ENCODE data around the gene ORAI1.
"Not testable (repeated sequence)": the region's sequence is repeated elsewhere in the genome, so short reads cannot be mapped to it uniquely, and the experiment has no call there.

ORAI1 gene

DNA sequence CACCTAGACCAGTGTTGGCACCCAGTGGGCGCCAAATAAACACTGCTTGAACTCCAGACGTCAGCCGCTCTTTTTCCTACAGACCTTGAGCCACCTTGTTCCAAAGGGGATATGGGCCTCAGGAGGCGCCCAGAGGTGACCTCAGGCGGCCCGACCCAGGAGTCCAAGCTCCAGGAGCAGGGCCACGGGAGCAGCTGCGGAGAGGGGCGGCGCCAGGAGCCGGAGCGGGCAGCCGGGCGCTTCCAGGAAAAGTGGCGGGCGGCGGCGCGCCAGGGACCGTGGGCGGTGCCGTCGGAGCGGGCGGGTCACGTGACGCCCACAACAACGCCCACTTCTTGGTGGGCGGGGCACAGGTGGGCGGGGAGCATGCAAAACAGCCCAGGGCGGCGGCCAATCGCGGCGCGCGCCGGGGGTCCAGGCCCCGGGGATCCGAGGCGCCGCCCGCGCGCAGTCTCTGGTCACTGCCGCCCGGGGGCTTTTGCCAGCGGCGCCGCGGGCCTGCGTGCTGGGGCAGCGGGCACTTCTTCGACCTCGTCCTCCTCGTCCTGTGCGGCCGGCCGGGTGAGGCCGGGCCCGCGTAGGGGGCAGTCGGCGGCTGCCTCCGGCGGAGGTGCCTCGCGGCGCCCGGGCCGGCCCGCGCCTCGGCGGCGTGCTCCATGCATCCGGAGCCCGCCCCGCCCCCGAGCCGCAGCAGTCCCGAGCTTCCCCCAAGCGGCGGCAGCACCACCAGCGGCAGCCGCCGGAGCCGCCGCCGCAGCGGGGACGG lies at the start of gene ORAI1:
Gene ORAI1 (plus strand): TSS at position 444 of the 766 bp plus-strand sequence.
- peak; percentile 88 for ATAC-seq
- H3K9me3 Mint-ChIP-seq: no peaks in the 10 kb centered on the region
- peak within 1 kb of the TSS; percentile 98 for H3K27ac Mint-ChIP-seq
- peaks cover 57% of the 10 kb centered on the region for H3K4me1 Mint-ChIP-seq
- peaks cover 12% of the 10 kb centered on the region for H3K36me3 Mint-ChIP-seq
- no peaks in the 10 kb centered on the region for H3K27me3 Mint-ChIP-seq
- H3K4me3 Mint-ChIP-seq: peak within 1 kb of the TSS; percentile 97

DNA sequence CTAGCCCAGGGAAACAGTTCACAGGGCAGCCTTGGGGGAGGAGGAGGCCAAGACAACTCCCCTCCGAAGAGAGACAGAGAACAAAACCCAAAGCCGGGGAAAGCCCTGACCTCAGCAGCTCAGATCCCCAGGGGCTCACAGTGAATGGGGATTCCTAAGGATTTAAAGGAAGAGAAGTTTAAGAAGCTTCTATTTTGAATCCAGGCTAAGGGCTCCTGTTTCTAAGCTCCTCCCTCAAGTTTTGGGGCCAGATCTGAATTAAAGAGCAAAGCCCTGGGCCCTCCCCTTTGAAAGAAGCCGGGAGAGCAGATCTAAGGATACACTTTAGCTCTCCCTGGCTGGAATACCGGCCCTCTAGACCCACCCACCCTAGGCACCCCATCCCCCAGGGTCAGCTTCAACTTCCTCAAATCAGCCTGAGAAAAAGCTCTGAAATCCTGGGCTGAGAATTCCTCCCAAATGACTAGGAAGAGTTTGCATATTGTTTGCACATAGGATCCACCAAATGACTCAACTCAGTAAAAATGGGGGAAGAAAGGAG lies 49.4 kb upstream of the ORAI1 start:
- Mint-ChIP-seq H3K27me3 (no peaks in the 10 kb centered on the region), H3K4me3 (no peak overlapping the region), H3K36me3 (peaks cover 33% of the 10 kb centered on the region), H3K27ac (peak overlapping the region; percentile 70), H3K4me1 (peaks cover 33% of the 10 kb centered on the region), H3K9me3 (no peaks in the 10 kb centered on the region)
- ATAC-seq: no peak

DNA sequence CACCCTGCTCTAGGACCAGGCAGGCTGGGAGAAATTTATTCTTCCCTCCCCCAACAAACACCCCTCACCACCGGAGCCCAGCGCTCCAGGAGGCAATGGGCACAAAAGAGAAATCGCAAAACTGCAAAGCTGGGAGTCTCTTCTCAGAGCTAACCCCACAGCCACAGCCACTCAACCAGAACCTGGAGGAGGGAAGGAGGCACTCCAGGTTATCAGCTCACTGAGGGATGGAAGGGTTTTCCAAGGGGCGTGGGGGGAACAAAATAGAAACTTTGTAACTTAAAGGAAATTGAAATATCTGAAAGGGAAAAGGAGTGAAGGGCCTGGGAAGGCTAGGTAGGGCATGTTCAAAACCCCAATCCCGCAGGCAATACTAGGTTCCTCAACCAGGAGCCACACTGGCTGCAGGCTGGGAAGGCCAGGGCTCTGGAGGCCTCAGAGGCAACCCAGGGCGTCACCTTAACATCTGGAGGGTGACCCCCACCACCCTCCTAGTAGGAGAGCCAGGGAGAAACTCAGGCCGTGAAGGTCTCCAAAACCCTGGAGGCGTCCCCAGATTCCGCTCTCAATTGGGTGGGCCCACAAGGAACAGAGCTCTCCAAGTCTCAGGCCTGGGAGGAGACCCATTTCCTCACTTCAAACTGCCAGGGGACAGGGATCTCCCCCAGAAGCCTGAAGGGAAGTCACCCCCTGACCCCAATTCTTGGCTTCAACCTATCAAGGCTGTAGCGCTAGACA lies 48.7 kb upstream of the ORAI1 start:
- Mint-ChIP-seq H3K9me3 (no peaks in the 10 kb centered on the region), H3K36me3 (peaks cover 26% of the 10 kb centered on the region), H3K27me3 (no peaks in the 10 kb centered on the region), H3K27ac (peak overlapping the region; percentile 70), H3K4me1 (peaks cover 40% of the 10 kb centered on the region), H3K4me3 (peak overlapping the region; percentile 37)
- no peak for ATAC-seq

GRCh38 chr12:121578230-121579189 lies 47.8 kb upstream of the ORAI1 start:
- H3K9me3 Mint-ChIP-seq: no peaks in the 10 kb centered on the region
- ATAC-seq: peak; percentile 46
- H3K36me3 Mint-ChIP-seq: peaks cover 25% of the 10 kb centered on the region
- H3K27me3 Mint-ChIP-seq: no peaks in the 10 kb centered on the region
- H3K27ac Mint-ChIP-seq: peak overlapping the region; percentile 99
- peak overlapping the region; percentile 95 for H3K4me3 Mint-ChIP-seq
- H3K4me1 Mint-ChIP-seq: peaks cover 45% of the 10 kb centered on the region

GRCh38 chr12:121579190-121579791 lies 47.0 kb upstream of the ORAI1 start:
- Mint-ChIP-seq H3K27me3 (no peaks in the 10 kb centered on the region), H3K36me3 (peaks cover 18% of the 10 kb centered on the region), H3K27ac (peak overlapping the region; percentile 99), H3K9me3 (no peaks in the 10 kb centered on the region), H3K4me3 (peak overlapping the region; percentile 95), H3K4me1 (peaks cover 45% of the 10 kb centered on the region)
- peak; percentile 46 for ATAC-seq

DNA sequence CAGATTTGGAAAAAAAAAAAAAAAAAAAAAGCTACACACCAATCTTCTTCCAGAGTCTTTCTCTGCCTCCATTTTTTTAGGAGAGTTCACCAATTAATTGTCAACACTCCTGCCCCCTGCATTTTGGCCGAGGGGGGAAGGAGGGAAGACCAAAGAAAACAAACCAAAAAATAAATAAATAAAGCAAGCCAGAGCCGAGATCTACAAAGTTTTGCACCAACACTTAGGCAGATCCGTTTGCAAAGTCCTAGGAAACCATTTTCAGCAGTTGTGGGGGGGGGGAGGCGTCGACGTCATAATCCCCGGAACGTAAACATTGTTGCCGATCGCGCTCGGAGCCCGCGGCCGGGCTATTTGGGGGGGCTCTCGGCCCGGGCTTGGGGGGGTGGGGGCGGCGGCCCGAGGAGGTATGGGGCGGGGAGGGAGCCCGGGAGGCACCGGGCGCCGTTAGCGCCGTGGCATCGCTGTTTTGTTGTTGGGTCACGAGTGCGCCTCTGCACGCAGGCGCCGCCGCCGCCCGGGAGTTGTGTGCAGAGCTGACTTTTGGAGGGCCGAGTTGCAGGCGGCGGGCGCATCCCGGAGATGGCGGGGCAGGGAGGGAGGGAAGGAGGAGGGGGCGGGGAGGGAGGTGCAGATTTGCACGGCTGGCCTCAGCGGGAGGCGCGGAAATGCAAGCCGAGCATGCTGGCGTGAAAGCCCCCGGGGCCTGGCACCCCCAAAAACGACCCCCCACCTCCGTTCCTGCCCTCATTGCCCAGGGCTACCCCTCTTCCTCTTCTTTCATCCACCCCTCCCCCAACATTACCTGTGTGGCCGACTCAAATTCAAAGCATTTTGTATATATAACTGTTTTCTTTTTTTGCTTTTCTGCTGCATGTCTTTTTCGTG lies 46.1 kb upstream of the ORAI1 start:
- H3K27ac Mint-ChIP-seq: peak overlapping the region; percentile 99
- peaks cover 45% of the 10 kb centered on the region for H3K4me1 Mint-ChIP-seq
- H3K4me3 Mint-ChIP-seq: peak overlapping the region; percentile 95
- peak; percentile 73 for ATAC-seq
- no peaks in the 10 kb centered on the region for H3K27me3 Mint-ChIP-seq
- no peaks in the 10 kb centered on the region for H3K9me3 Mint-ChIP-seq
- peaks cover 9% of the 10 kb centered on the region for H3K36me3 Mint-ChIP-seq

GRCh38 chr12:121580959-121581685 lies 45.2 kb upstream of the ORAI1 start, which contains the start of gene KDM2B:
Gene KDM2B (minus strand): TSS chr12:121581023. CDS start chr12:121580911, 112 bp downstream.
- no peaks in the 10 kb centered on the region for H3K9me3 Mint-ChIP-seq
- peak within 1 kb of the TSS; percentile 95 for H3K4me3 Mint-ChIP-seq
- no peak for ATAC-seq
- H3K27ac Mint-ChIP-seq: peak within 1 kb of the TSS; percentile 99
- H3K27me3 Mint-ChIP-seq: no peaks in the 10 kb centered on the region
- H3K4me1 Mint-ChIP-seq: peaks cover 45% of the 10 kb centered on the region
- H3K36me3 Mint-ChIP-seq: peaks cover under 1% of the 10 kb centered on the region

DNA sequence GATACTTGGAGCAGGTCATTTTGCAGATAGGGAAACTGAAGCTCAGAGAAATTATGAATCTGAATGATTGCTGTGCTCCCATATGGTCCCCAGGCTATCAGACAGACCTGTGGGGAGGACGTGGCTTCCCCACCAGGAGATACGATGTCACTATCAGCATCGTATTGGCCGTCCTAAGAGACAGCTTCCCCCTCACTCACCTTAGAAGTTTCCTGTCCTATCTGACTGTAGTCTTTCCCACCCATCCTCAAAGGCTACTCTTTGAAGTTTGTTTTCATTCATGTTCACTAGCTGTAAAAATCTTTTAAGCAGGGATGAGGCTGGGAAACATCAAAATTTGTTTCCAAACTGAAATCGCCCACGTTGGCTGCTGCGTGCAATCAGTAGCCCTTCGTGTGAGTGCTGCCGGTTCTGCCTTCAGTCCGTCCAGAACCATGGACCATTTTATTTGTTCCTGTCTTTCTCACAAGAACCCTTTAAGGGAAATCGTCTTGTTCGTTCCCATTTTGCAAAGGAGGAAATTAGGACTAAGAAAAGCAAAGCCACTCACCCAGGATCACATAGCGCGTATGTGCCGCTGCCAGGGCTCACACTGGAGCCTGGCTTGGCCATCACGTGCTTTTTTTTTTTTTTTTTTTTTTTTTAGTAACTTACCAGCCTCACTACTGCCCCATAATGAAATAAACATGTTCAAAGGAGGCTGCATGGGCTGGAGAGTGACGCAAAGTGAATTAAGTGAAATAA lies 44.5 kb upstream of the ORAI1 start:
- Mint-ChIP-seq H3K9me3 (no peaks in the 10 kb centered on the region), H3K27me3 (no peaks in the 10 kb centered on the region), H3K4me3 (peak overlapping the region; percentile 95), H3K27ac (peak overlapping the region; percentile 99), H3K4me1 (peaks cover 38% of the 10 kb centered on the region), H3K36me3 (no peaks in the 10 kb centered on the region)
- no peak for ATAC-seq

GRCh38 chr12:121582583-121583333 lies 43.6 kb upstream of the ORAI1 start:
- Mint-ChIP-seq H3K4me1 (peaks cover 29% of the 10 kb centered on the region), H3K27ac (peak overlapping the region; percentile 99), H3K4me3 (no peak overlapping the region), H3K36me3 (no peaks in the 10 kb centered on the region), H3K9me3 (no peaks in the 10 kb centered on the region), H3K27me3 (no peaks in the 10 kb centered on the region)
- ATAC-seq: no peak

- H3K4me1 Mint-ChIP-seq: peaks cover 27% of the 10 kb centered on the region
- not testable (repeated sequence) for H3K36me3 Mint-ChIP-seq, ATAC-seq, H3K27me3 Mint-ChIP-seq, H3K4me3 Mint-ChIP-seq, H3K9me3 Mint-ChIP-seq
- peak overlapping the region; percentile 99 for H3K27ac Mint-ChIP-seq
Observed at GRCh38 chr12:121583334-121583661, 43.0 kb upstream of the ORAI1 start.

DNA sequence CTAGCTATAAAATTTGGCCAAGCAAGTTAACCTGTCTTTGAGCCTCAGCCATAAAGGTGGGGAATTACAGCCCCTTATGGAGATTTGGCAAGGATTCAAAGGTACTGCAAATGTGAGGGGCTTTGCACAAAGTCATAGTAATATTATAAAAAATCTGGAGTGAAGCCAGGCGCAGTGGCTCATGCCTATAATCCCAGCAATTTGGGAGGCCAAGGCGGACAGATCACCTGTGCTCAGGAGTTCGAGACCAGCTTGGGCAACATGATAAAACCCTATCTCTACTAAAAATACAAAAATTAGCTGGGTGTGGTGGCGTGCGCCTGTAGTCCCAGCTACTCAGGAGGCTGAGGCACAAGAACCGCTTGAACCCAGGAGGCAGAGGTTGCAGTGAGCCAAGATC lies 41.4 kb upstream of the ORAI1 start:
- H3K9me3 Mint-ChIP-seq, H3K27me3 Mint-ChIP-seq, H3K36me3 Mint-ChIP-seq, H3K27ac Mint-ChIP-seq, H3K4me3 Mint-ChIP-seq, ATAC-seq: not testable (repeated sequence)
- H3K4me1 Mint-ChIP-seq: peaks cover 31% of the 10 kb centered on the region

DNA sequence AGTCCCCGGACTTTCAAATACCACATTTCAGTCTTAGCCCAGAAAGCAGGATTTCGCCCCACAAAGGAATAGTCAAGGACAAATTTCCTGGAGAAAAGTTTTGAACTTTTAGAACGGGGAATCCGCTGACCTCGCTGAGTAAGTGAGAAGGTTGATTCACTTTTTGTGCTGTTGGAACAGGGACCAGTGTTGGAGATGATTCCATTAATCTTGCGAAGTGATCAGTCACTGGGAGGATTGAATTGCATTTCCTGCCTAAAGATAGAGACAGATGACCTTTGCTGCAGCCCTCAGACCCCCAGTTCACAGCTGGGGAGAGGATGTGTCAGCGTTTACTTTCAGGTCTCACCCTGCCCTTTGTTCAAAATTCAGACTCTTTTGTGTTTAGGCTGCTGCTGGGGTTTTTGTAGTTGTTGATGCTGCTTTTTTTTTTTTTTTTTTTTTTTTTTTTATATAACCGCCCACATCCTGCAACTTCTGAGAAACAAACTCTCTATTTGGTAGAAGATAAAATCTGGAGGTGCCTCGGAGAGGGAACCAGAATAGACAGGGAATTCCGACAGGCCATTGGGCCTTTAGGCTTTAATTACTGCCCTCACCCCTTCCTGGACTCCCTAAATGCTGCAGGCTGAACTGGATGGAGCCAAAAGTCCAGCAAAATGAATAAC lies 35.7 kb upstream of the ORAI1 start:
- Mint-ChIP-seq H3K36me3 (no peaks in the 10 kb centered on the region), H3K4me1 (peaks cover 31% of the 10 kb centered on the region)

More for the DNA sequence above, 35.7 kb upstream of the ORAI1 start:
- no peaks in the 10 kb centered on the region for H3K27me3 Mint-ChIP-seq
- no peaks in the 10 kb centered on the region for H3K9me3 Mint-ChIP-seq
- peak; percentile 92 for ATAC-seq
- H3K27ac Mint-ChIP-seq: peak overlapping the region; percentile 96
- H3K4me3 Mint-ChIP-seq: peak overlapping the region; percentile 71

All from stimulated activated memory B cell treated with anti-CD40 and anti-IgM and Interleukin-4, amounts not matched to agents 10 μg/mL and 1 μg/mL and 100 μg/mL, for 72 hours (primary cell).